Right lobe of liver (tissue), 6 donors: ENCODE measurements around the gene PHYHIPL. TPM values are rescaled to one million over a fixed set of nuclear protein-coding genes. Genes with fewer than 3 reads are reported as not detected.
A peak's percentile ranks its signal among the peaks of the same experiment; 100 is the strongest.

Experiments used
- ATAC-seq, 4 donors: fragments of 200-7000 bp; cut with Tn5 transposase; one replicate each; pipeline ENCODE4 v1.9.1; 2020; ENCODE audit warnings: mild to moderate bottlenecking in 4 of 4, moderate library complexity in 4 of 4
- DNase-seq, 3 donors: peaks; one replicate each; pipeline ENCODE4 v3.0.0-alpha.2; 2020
- H3K27ac ChIP-seq, 3 donors: fragments of 200-600 bp; one replicate each; pipeline ENCODE4 v1.8.0; 2022
- H3K27me3 ChIP-seq, 2 donors: fragments of 200-600 bp; one replicate each; pipeline ENCODE4 v1.8.0; 2022
- H3K36me3 ChIP-seq, 4 donors: fragments of 200-600 bp; sonication (generic) in 1 of 4; one replicate each; pipeline versions ENCODE4 v1.5.1 to v1.8.0; 2017 to 2022; ENCODE audit warnings: control low read depth in 1 of 4
- H3K4me1 ChIP-seq, 4 donors: fragments of 200-600 bp; sonication (generic) in 1 of 4; one replicate each; pipeline versions ENCODE4 v1.5.1 to v1.8.0; 2017 to 2022; ENCODE audit warnings: control low read depth in 1 of 4
- H3K4me3 ChIP-seq, 3 donors: fragments of 200-600 bp; one replicate each; pipeline ENCODE4 v1.8.0; 2022
- H3K9me3 ChIP-seq, 4 donors: fragments of 200-600 bp; sonication (generic) in 1 of 4; one replicate each; pipeline versions ENCODE4 v1.5.1 to v1.8.0; 2017 to 2022; ENCODE audit warnings: control low read depth in 1 of 4
- POLR2A ChIP-seq: fragments of 450-650 bp; IDR thresholded peaks from one replicate; pipeline ENCODE4 v1.6.1; 2017; ENCODE audit warnings: antibody characterized with exemption, mild to moderate bottlenecking
- WGBS: methylation state at CpG from one replicate; pipeline ENCODE4 v1.1.6; 2018; ENCODE audit warnings: low coverage, low lambda C conversion rate; ENCODE audit not compliant: insufficient coverage; ENCODE audit errors: missing lambda C conversion rate; 5-methylcytosine and 5-hydroxymethylcytosine counted together
- intact Hi-C, 2 donors: fragments of 100-400 bp; cut with DNase I; formaldehyde crosslinking; loops; one replicate each; pipeline versions ENCODE4 v1.11.2 to v1.14.1; 2022
- total RNA-seq, 6 experiments: library from RNA; depleted of rRNA in 2 of 6; stranded (reverse); fragments of >200 nt in 2 of 6; fragmentation: NEBNext Ultra II Directional in 3 of 6; extraction: Animal tissue kit (Norgen Biotek cat#: 25700) in 3 of 6; gene quantifications; one replicate each; pipeline versions ENCODE4 v1.1.0 to v1.2.4, GENCODE V29; 2016 to 2023
- TF ChIP-seq, protein P1 (sequence below), 4 donors: fragments of 200-600 bp in 3 of 4; fragments of 450-650 bp in 1 of 4; IDR thresholded peaks; one replicate each; pipeline versions ENCODE4 v1.5.1 to v1.8.0; 2016 to 2022; ENCODE audit warnings: antibody characterized with exemption in 4 of 4, mild to moderate bottlenecking in 2 of 4
- donor health status: DM: no; HTN: yes; CAD: no.
- donor health status: DM: no; HTN: no; CAD: no.
- donor health status: DM: no; HTN: no; CAD: no.
- donor health status: DM: no; HTN: yes; CAD: no.
- donor health status: DM: no; HTN: yes; CAD: no.

PHYHIPL gene
- total RNA-seq, 6 experiments from 2014 or later, result 0.49 to 1.00 (median 0.75) TPM

DNA sequence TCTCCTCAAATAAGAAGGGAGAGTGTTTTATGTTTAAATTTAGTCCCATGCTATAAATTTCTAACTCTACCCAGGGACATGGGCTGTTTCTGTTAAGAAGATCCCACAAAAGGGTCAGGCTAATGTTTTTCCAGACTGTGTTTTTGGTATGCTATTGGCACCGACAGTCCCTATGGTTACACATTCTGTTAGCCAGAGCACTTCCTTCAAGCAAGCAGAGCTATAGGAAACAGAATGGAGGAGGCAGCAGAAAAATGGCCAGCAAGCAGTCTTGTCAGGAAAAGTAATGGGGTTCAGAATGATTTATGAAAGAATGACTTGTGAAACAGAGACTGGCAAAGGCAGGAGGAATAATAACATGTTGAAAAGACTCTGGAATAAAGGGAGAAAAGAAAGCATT, 44.8 kb upstream of the PHYHIPL start:
- Histone ChIP-seq H3K36me3 (no peaks in the 10 kb centered on the region), H3K27ac (no peak overlapping the region), H3K27me3 (no peaks in the 10 kb centered on the region), H3K4me1 (peaks cover 0 to 3% (median 0%) of the 10 kb centered on the region in 4 donors), H3K4me3 (no peak overlapping the region), H3K9me3 (no peaks in the 10 kb centered on the region)
- intact Hi-C loops, result no loop called here
- no peak for ATAC-seq
- TF ChIP-seq, protein P1, sequence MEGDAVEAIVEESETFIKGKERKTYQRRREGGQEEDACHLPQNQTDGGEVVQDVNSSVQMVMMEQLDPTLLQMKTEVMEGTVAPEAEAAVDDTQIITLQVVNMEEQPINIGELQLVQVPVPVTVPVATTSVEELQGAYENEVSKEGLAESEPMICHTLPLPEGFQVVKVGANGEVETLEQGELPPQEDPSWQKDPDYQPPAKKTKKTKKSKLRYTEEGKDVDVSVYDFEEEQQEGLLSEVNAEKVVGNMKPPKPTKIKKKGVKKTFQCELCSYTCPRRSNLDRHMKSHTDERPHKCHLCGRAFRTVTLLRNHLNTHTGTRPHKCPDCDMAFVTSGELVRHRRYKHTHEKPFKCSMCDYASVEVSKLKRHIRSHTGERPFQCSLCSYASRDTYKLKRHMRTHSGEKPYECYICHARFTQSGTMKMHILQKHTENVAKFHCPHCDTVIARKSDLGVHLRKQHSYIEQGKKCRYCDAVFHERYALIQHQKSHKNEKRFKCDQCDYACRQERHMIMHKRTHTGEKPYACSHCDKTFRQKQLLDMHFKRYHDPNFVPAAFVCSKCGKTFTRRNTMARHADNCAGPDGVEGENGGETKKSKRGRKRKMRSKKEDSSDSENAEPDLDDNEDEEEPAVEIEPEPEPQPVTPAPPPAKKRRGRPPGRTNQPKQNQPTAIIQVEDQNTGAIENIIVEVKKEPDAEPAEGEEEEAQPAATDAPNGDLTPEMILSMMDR (IDR thresholded peaks at IDR 0.05), result no peak
- TF ChIP-seq POLR2A, result no peak
- WGBS, result 50% methylated on average over 1 of the region's 1 CpG
- DNase-seq, result no peak

DNA sequence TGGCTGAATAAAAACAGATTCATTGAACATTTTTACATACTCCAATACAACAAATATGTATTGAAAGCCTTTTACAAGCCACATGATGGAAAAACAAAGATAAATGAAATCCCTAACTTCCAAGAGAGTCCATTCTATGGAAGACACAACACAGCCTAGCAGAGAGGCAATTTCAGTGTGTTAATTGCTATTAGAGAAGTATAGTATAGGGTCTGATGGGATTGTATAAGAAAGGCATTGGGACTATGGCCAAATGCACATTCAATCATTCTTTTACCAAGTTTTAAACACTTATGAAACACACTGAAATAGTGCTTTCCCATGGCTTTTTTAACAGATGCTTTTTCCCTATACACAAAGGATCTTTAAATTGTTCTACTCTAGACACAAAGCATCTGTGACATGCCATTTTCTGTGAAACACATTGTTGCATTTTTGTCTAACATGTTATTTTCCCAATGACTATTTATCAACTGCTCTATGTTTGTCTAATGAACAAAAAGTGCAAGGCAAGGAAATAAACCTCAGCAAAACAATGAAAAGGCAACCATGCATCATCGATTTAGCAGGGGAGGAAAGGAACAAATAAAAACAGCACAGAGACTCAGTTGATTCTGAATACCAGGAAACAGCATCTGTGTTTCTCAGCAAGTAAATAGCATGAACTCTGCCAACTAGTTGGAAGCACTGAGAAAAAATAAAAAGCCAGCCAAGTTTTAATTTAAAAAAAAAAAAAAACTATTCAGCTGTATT, 42.4 kb upstream of the PHYHIPL start:
- DNase-seq (no peak), ATAC-seq (peak; percentile 39 to 85 (median 59))
- intact Hi-C loops, result no loop called here

DNA sequence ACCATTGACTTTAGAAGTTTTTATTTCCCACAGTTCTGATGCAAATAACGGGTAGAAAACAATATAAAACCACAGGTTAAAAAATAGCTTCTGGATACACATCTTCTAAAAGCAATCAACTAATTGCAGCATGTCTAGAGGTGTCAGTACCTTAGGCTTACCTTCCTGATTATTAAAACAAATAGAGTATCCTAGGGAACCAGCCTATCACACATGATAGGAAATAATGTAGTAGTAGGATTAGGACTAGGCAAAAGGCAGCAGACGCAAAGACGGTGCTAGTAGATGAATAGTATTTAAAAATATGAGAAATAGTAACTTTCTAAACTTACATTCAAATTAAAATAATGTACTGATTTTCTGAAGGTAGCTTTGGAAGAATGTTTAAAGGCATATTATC, 41.7 kb upstream of the PHYHIPL start:
- no peak for TF ChIP-seq POLR2A
- TF ChIP-seq, protein P1 (IDR thresholded peaks at IDR 0.05), result no peak
- no peak for ATAC-seq
- WGBS, result 88% methylated on average over 3 of the region's 3 CpGs
- Histone ChIP-seq H3K27me3 (no peaks in the 10 kb centered on the region), H3K4me3 (no peak overlapping the region), H3K4me1 (peaks cover 0 to 3% (median 0%) of the 10 kb centered on the region in 4 donors), H3K9me3 (no peaks in the 10 kb centered on the region), H3K27ac (no peak overlapping the region), H3K36me3 (no peaks in the 10 kb centered on the region)
- no peak for DNase-seq
- intact Hi-C loops, result no loop called here

More for the DNA sequence above, 42.4 kb upstream of the PHYHIPL start:
- H3K36me3 ChIP-seq, result no peaks in the 10 kb centered on the region
- TF ChIP-seq POLR2A, result no peak
- TF ChIP-seq, protein P1 (IDR thresholded peaks at IDR 0.05), result no peak
- peaks cover 0 to 3% (median 0%) of the 10 kb centered on the region in 4 donors for H3K4me1 ChIP-seq
- no peak overlapping the region for H3K4me3 ChIP-seq
- no peak overlapping the region for H3K27ac ChIP-seq
- no peaks in the 10 kb centered on the region for H3K27me3 ChIP-seq
- no peaks in the 10 kb centered on the region for H3K9me3 ChIP-seq
- WGBS, result 6% methylated on average over 1 of the region's 1 CpG

DNA sequence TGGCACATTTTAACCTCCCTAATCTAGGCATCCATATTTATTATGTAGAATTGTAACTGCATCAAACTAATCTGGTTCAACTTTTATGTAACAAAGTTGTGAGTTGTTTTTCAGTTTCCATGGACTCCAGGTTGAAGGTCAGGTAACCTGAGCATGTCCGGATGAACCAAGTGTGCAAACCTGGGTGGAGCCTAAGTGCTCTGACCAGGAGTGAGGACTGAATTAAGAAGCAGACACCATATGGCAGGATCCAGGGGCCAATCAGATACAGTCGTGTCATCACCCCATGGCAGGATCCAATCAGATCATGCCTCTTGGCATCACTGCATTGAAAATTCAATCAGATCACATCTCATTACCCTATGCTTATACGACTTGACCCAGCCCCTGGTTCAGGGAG, 41.2 kb upstream of the PHYHIPL start:
- H3K4me1 ChIP-seq, result peaks cover 0 to 3% (median 0%) of the 10 kb centered on the region in 4 donors
- H3K4me3 ChIP-seq, result no peak overlapping the region
- ATAC-seq (peak; percentile 73 to 94 (median 78)), DNase-seq (peak in 1 of 3 donors; percentile 37)
- no peaks in the 10 kb centered on the region for H3K36me3 ChIP-seq
- H3K27me3 ChIP-seq, result no peaks in the 10 kb centered on the region
- H3K9me3 ChIP-seq, result no peaks in the 10 kb centered on the region
- TF ChIP-seq, protein P1 (IDR thresholded peaks at IDR 0.05), result no peak
- no peak for TF ChIP-seq POLR2A
- no peak overlapping the region for H3K27ac ChIP-seq
- intact Hi-C loops, result no loop called here
- WGBS, result 18% methylated on average over 2 of the region's 3 CpGs
